K562 (cell line): Measurements from ENCODE around the gene EVPL. TPM values are rescaled to one million over a fixed set of nuclear protein-coding genes. Genes with fewer than 3 reads are reported as not detected.
"Not testable (repeated sequence)": the region's sequence is repeated elsewhere in the genome, so short reads cannot be mapped to it uniquely, and the experiment has no call there.

Source experiments
- ATAC-seq: fragments of 200-7000 bp; cut with Tn5 transposase; 3 replicates; pipeline ENCODE4 v1.9.1; 2020; ENCODE audit warnings: moderate library complexity
- BruUV-seq: library from RNA; stranded (reverse); fragments of 400-500 nt; replicated peaks from 2 replicates; lab custom pipeline; 2021; lab: Mats Ljungman, UMichigan
- CTCF ChIA-PET: fragments of 300-600 bp; formaldehyde crosslinking; extraction: SDS; loops from one replicate; lab custom pipeline; 2021; ENCODE audit warnings: low intra/inter-chr PET ratio; lab: Yijun Ruan, JAX
- POLR2A ChIA-PET: fragments of 300-600, 350-650 bp; sonication (Branson Sonifier 250); formaldehyde crosslinking; extraction: SDS; loops from one replicate; lab custom pipeline; 2021; ENCODE audit warnings: antibody characterized with exemption, inconsistent platforms; lab: Yijun Ruan, JAX
- DNase-seq, 4 experiments: peaks; one replicate each; pipeline versions ENCODE4 v3.0.0 to v3.0.0-alpha.2; 2011 to 2018; ENCODE audit warnings: low spot score in 3 of 4, mixed read lengths in 3 of 4; ENCODE audit errors: extremely low read depth in 1 of 4
- FAIRE-seq: peaks from 2 replicates; lab custom pipeline; 2011; peaks lifted over from hg19 to GRCh38; lab: Jason Lieb, UNC
- H2AFZ ChIP-seq: 2 replicates; pipeline ENCODE4 v1.6.0; 2011; ENCODE audit warnings: low read depth, low read length, control low read depth, inconsistent platforms
- H3K27ac ChIP-seq: fragments of 200-600 bp; 3 replicates; pipeline ENCODE4 v1.8.0; 2011; ENCODE audit warnings: low read depth, mild to moderate bottlenecking, control low read depth, inconsistent platforms, low read length, moderate library complexity, mixed read lengths; ENCODE audit errors: extremely low read depth
- H3K27me3 ChIP-seq, 2 experiments: fragments of 300-600 bp in 1 of 2; 2 replicates in 1 of 2; 3 replicates in 1 of 2; pipeline versions ENCODE4 v1.6.0 to v1.8.0; 2011; ENCODE audit warnings: inconsistent platforms in 2 of 2, low read length in 2 of 2, mild to moderate bottlenecking in 1 of 2, mixed read lengths in 1 of 2, moderate library complexity in 1 of 2; ENCODE audit not compliant: control insufficient read depth in 2 of 2, insufficient read depth in 2 of 2
- H3K36me3 ChIP-seq: fragments of 300-600 bp; 3 replicates; pipeline ENCODE4 v1.8.0; 2011; ENCODE audit warnings: mild to moderate bottlenecking, low read length, inconsistent platforms; ENCODE audit not compliant: control insufficient read depth, insufficient read depth
- H3K4me1 ChIP-seq, 2 experiments: fragments of 200-600 bp in 1 of 2; replicated peaks in 1 of 2; 2 replicates in 1 of 2; 3 replicates in 1 of 2; pipeline versions ENCODE4 v1.5.1 to v1.8.0; 2011; ENCODE audit warnings: inconsistent platforms in 2 of 2, low read length in 2 of 2, mild to moderate bottlenecking in 1 of 2, mixed read lengths in 1 of 2, moderate library complexity in 1 of 2; ENCODE audit not compliant: control insufficient read depth in 2 of 2, insufficient read depth in 2 of 2
- H3K4me2 ChIP-seq: 2 replicates; pipeline ENCODE4 v1.6.1; 2011; ENCODE audit warnings: low read length, control low read depth, inconsistent platforms, mixed read lengths; ENCODE audit not compliant: insufficient read depth
- H3K4me3 ChIP-seq: fragments of 200-600 bp; sonication (generic), shearing (Covaris generic); 2 replicates; pipeline ENCODE4 v1.5.1; 2016; ENCODE audit warnings: control low read depth, inconsistent platforms
- H3K79me2 ChIP-seq: fragments of 200-600 bp; 3 replicates; pipeline ENCODE4 v1.8.0; 2011; ENCODE audit warnings: low read length, inconsistent platforms; ENCODE audit not compliant: control insufficient read depth, insufficient read depth
- H3K9ac ChIP-seq, 2 experiments: 2 replicates each; pipeline versions ENCODE4 v1.6.0 to v1.6.1; 2011; ENCODE audit warnings: low read depth in 2 of 2, low read length in 2 of 2, control low read depth in 1 of 2, inconsistent platforms in 1 of 2, mild to moderate bottlenecking in 1 of 2, mixed read lengths in 1 of 2; ENCODE audit not compliant: insufficient read depth in 1 of 2
- H3K9me1 ChIP-seq: one replicate; pipeline ENCODE4 v1.6.0; 2011; ENCODE audit warnings: inconsistent platforms, mild to moderate bottlenecking, low read length, moderate library complexity; ENCODE audit not compliant: control insufficient read depth, insufficient read depth
- H3K9me3 ChIP-seq: replicated peaks from 2 replicates; pipeline ENCODE4 v1.5.1; 2011; ENCODE audit warnings: low read depth, low read length, inconsistent platforms; ENCODE audit not compliant: control insufficient read depth, insufficient read depth
- H4K20me1 ChIP-seq: replicated peaks from 2 replicates; pipeline ENCODE4 v1.6.1; 2011; ENCODE audit warnings: low read length, inconsistent platforms, mixed read lengths; ENCODE audit not compliant: control insufficient read depth, insufficient read depth
- BRF1 ChIP-seq: IDR thresholded peaks from 3 replicates; pipeline ENCODE4 v1.6.1; 2011; ENCODE audit warnings: borderline replicate concordance, mild to moderate bottlenecking; ENCODE audit not compliant: insufficient read length; ENCODE audit errors: extremely low read depth
- GATA2 ChIP-seq: sonication (generic); formaldehyde crosslinking; IDR thresholded peaks from 2 replicates; pipeline ENCODE4 v1.4.0; 2020; ENCODE audit warnings: mild to moderate bottlenecking, missing genetic modification reagents
- GATAD2A ChIP-seq: fragments of 450-650 bp; IDR thresholded peaks from 2 replicates; pipeline ENCODE4 v1.6.1; 2017
- HEY1 ChIP-seq: fragments of 250-450 bp; sonication (Bioruptor Pico); IDR thresholded peaks from 2 replicates; pipeline ENCODE4 v1.5.0; 2020; ENCODE audit warnings: mild to moderate bottlenecking, moderate library complexity, borderline replicate concordance
- MAFF ChIP-seq: IDR thresholded peaks from 2 replicates; pipeline ENCODE4 v1.6.1; 2012; ENCODE audit warnings: low read length, improper control_type of control experiment
- MIER1 ChIP-seq: fragments of 450-650 bp; IDR thresholded peaks from 2 replicates; pipeline ENCODE4 v1.6.1; 2016; ENCODE audit warnings: antibody characterized with exemption, mild to moderate bottlenecking, low read depth
- NFXL1 ChIP-seq: fragments of 450-650 bp; formaldehyde crosslinking; IDR thresholded peaks from 2 replicates; pipeline ENCODE4 v1.4.0; 2021; ENCODE audit warnings: mild to moderate bottlenecking
- SMAD4 ChIP-seq: fragments of 250-450 bp; sonication (Bioruptor Pico); conservative IDR thresholded peaks from 2 replicates; pipeline ENCODE4 v1.8.0; 2021; ENCODE audit warnings: inconsistent platforms, mild to moderate bottlenecking, moderate library complexity
- XRCC5 ChIP-seq: fragments of 200-400 bp; formaldehyde crosslinking; IDR thresholded peaks from 2 replicates; pipeline ENCODE4 v1.6.1; 2017; ENCODE audit warnings: low read depth, mild to moderate bottlenecking, low read length
- ZNF507 ChIP-seq: conservative IDR thresholded peaks from 2 replicates; pipeline ENCODE4 v1.6.1; 2017; ENCODE audit warnings: missing genetic modification characterization, missing compliant biosample characterization
- ZNF668 ChIP-seq: fragments of 250-450 bp; sonication (Bioruptor Pico); IDR thresholded peaks from 2 replicates; pipeline ENCODE4 v1.8.0; 2022; ENCODE audit warnings: mild to moderate bottlenecking, inconsistent platforms
- WGBS: fragments of 100-300 bp; shearing (Covaris generic); methylation state at CpG from one replicate; pipeline ENCODE4 v1.1.6; 2016; ENCODE audit warnings: low coverage, mixed read lengths; ENCODE audit not compliant: insufficient coverage; ENCODE audit errors: missing lambda C conversion rate; 5-methylcytosine and 5-hydroxymethylcytosine counted together
- in situ Hi-C: fragments of 300-500 bp; cut with MboI; formaldehyde crosslinking; loops from 4 replicates; pipeline ENCODE4 v1.15.0; 2018; ENCODE audit warnings: inconsistent platforms, mixed read lengths
- intact Hi-C: fragments of 100-400 bp; cut with micrococcal nuclease; formaldehyde crosslinking; loops from 2 replicates; pipeline ENCODE4 v1.14.2; 2022
- polyA plus RNA-seq, 8 experiments: library from polyadenylated mRNA; depleted of rRNA in 4 of 8; stranded (reverse) in 5 of 8; unstranded in 3 of 8; fragments of >200 nt; fragmentation: Nextera tagmentation in 2 of 8; fragmentation: Illumina TruSeq in 1 of 8; extraction: Ambion mirVana in 2 of 8; extraction: Trizol in 1 of 8; gene quantifications; 2 replicates each; pipeline versions ENCODE4 v1.2.1 to v1.2.3, GENCODE V29; 2011 to 2014; ENCODE audit warnings: inconsistent platforms in 1 of 8, missing spikeins in 1 of 8
- total RNA-seq, 7 experiments: library from RNA; depleted of rRNA in 6 of 7; stranded (reverse); fragments of >200 nt in 6 of 7; fragmentation: Illumina TruSeq in 2 of 7; extraction: Trizol in 2 of 7; gene quantifications; 2 replicates each; pipeline versions ENCODE4 v1.2.1 to v1.2.3, GENCODE V29; 2011 to 2021; ENCODE audit warnings: low replicate concordance in 1 of 7
- TF ChIP-seq, protein P1 (sequence below): fragments of 450-650 bp; IDR thresholded peaks from 2 replicates; pipeline ENCODE4 v1.7.1; 2018; ENCODE audit warnings: mild to moderate bottlenecking, low read depth; ENCODE audit not compliant: partially characterized antibody
- TF ChIP-seq, protein P2 (sequence below): fragments of 250-450 bp; sonication (Bioruptor Pico); IDR thresholded peaks from 2 replicates; pipeline ENCODE4 v1.5.0; 2020; ENCODE audit warnings: mild to moderate bottlenecking

EVPL gene
- total and polyA plus RNA-seq, 9 of the 15 experiments (the other 6 are each of a cell fraction or from before 2014, with no cell fraction given), result 0.08 to 0.18 (median 0.16) TPM; not detected in 5

DNA sequence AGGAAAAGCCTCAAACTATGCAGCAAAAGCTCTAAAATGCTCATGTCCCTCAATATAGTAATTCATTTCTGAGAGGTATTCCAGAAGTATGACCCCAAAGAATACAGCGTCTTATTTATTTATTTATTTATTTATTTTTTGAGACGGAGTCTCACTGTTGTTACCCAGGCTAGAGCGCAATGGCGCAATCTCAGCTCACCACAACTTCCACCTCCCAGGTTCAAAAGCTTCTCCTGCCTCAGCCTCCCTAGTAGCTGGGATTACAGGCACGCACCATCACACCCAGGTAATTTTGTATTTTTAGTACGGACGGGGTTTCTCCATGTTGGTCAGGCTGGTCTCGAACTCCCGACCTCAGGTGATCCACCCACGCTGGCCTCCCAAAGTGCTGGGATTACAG is 58.1 kb downstream of the EVPL start:
- H3K27ac ChIP-seq, H3K9me3 ChIP-seq, H2AFZ ChIP-seq, DNase-seq, FAIRE-seq, H3K4me2 ChIP-seq, H3K36me3 ChIP-seq, H3K79me2 ChIP-seq, BruUV-seq, ATAC-seq, H3K9ac ChIP-seq, in situ Hi-C loops, H3K4me3 ChIP-seq, H3K9me1 ChIP-seq, H3K27me3 ChIP-seq, intact Hi-C loops: not testable (repeated sequence)
- H3K4me1 ChIP-seq, result peaks cover 15 to 19% of the 10 kb centered on the region in 2 experiments; a peak in 4 of 5 replicates
- ChIA-PET CTCF (interaction anchor here (0.6 kb wide), 1 partner anchor 46 kb away, joined by 3 read pairs; no protein-coding TSS in a partner anchor), POLR2A (interaction anchor here (1.0 kb wide), 1 partner anchor 9 kb away, joined by 3 read pairs; no protein-coding TSS in a partner anchor)
- peaks cover 14% of the 10 kb centered on the region for H4K20me1 ChIP-seq
- WGBS, result 92% methylated on average over 10 of the region's 10 CpGs

DNA sequence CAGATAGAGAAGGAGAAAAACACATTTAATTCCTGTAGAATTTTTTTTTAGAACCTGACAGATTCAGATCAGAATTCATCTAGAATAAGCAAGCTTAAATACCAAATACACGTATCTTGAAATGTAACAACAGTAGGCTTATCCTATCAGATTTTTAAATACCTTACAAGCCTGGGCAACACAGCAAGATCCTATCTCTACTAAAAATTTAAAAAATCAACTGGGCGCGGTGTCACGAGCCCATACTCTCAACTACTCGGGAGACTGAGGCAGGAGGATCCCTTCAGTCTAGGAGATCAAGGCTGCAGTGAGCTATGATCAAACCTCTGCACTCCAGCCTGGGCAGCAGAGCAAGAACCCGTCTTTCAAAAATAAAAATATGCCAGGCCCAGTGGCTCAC is 61.6 kb downstream of the EVPL start:
- in situ Hi-C loops, result no loop called here
- FAIRE-seq (no peak), ATAC-seq (no peak), DNase-seq (no peak)
- H3K27me3 ChIP-seq, result no peaks in the 10 kb centered on the region
- peaks cover 11% of the 10 kb centered on the region in 2 experiments; a peak in 4 of 5 replicates for H3K4me1 ChIP-seq
- H3K4me2 ChIP-seq, result no peak overlapping the region
- peaks cover 3% of the 10 kb centered on the region; the same call in 1 of the 3 replicates for H3K36me3 ChIP-seq
- no peak overlapping the region for H3K27ac ChIP-seq
- H3K4me3 ChIP-seq, result no peak overlapping the region
- CTCF ChIA-PET, result no interaction called here
- BruUV-seq, result no TSS peak
- no peaks in the 10 kb centered on the region for H3K79me2 ChIP-seq
- no peaks in the 10 kb centered on the region for H3K9me3 ChIP-seq
- peaks cover 10% of the 10 kb centered on the region for H4K20me1 ChIP-seq
- H3K9ac ChIP-seq, result no peak overlapping the region
- no peak overlapping the region for H2AFZ ChIP-seq
- intact Hi-C loops, result no loop called here
- no peaks in the 10 kb centered on the region for H3K9me1 ChIP-seq
- 85% methylated on average over 6 of the region's 6 CpGs for WGBS
- POLR2A ChIA-PET, result interaction anchor here (1.0 to 1.7 kb wide), 2 partner anchors 13 to 14 kb away, joined by 4 read pairs; partner anchors contain the start of genes ACOX1 and TEN1
- TF ChIP-seq GATAD2A (no peak), HEY1 (CRISPR knock-in tag) (no peak), GATA2 (no peak), XRCC5 (no peak), MAFF (no peak), BRF1 (no peak), MIER1 (no peak), NFXL1 (no peak), SMAD4 (CRISPR knock-in tag) (no peak), ZNF668 (CRISPR knock-in tag) (no peak), ZNF507 (no peak)
- TF ChIP-seq, protein P1, sequence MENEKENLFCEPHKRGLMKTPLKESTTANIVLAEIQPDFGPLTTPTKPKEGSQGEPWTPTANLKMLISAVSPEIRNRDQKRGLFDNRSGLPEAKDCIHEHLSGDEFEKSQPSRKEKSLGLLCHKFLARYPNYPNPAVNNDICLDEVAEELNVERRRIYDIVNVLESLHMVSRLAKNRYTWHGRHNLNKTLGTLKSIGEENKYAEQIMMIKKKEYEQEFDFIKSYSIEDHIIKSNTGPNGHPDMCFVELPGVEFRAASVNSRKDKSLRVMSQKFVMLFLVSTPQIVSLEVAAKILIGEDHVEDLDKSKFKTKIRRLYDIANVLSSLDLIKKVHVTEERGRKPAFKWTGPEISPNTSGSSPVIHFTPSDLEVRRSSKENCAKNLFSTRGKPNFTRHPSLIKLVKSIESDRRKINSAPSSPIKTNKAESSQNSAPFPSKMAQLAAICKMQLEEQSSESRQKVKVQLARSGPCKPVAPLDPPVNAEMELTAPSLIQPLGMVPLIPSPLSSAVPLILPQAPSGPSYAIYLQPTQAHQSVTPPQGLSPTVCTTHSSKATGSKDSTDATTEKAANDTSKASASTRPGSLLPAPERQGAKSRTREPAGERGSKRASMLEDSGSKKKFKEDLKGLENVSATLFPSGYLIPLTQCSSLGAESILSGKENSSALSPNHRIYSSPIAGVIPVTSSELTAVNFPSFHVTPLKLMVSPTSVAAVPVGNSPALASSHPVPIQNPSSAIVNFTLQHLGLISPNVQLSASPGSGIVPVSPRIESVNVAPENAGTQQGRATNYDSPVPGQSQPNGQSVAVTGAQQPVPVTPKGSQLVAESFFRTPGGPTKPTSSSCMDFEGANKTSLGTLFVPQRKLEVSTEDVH, result no peak
- TF ChIP-seq, protein P2, sequence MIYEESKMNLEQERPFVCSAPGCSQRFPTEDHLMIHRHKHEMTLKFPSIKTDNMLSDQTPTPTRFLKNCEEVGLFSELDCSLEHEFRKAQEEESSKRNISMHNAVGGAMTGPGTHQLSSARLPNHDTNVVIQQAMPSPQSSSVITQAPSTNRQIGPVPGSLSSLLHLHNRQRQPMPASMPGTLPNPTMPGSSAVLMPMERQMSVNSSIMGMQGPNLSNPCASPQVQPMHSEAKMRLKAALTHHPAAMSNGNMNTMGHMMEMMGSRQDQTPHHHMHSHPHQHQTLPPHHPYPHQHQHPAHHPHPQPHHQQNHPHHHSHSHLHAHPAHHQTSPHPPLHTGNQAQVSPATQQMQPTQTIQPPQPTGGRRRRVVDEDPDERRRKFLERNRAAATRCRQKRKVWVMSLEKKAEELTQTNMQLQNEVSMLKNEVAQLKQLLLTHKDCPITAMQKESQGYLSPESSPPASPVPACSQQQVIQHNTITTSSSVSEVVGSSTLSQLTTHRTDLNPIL (CRISPR knock-in tag), result no peak
